CD4-positive, alpha-beta T cell treated with Interleukin-6 at 100 ng/mL for 8 hours (primary cell): ENCODE measurements around the gene FOSL2.
"Not testable (repeated sequence)": the region's sequence is repeated elsewhere in the genome, so short reads cannot be mapped to it uniquely, and the experiment has no call there.

Source experiments
- DNase-seq: peaks from one replicate; pipeline ENCODE4 v3.0.0-alpha.2; 2020; ENCODE audit warnings: mixed read lengths, low spot score

Gene FOSL2

GRCh38 chr2:28357055-28357454, 35.6 kb upstream of the FOSL2 start:
- DNase-seq, result no peak

GRCh38 chr2:28357948-28358667, 34.5 kb upstream of the FOSL2 start:
- no peak for DNase-seq

GRCh38 chr2:28358668-28359201, 33.9 kb upstream of the FOSL2 start:
- DNase-seq, result no peak

- DNase-seq, result peak; percentile 75
These were observed 33.2 kb upstream of the FOSL2 start for GRCh38 chr2:28359222-28360057.

GRCh38 chr2:28360058-28360717, 32.5 kb upstream of the FOSL2 start:
- no peak for DNase-seq

- no peak for DNase-seq
These were observed 31.9 kb upstream of the FOSL2 start for GRCh38 chr2:28360718-28361293.

GRCh38 chr2:28361991-28362710, 30.5 kb upstream of the FOSL2 start:
- no peak for DNase-seq

GRCh38 chr2:28362991-28363521, 29.6 kb upstream of the FOSL2 start:
- DNase-seq, result no peak

GRCh38 chr2:28363686-28364280, 28.9 kb upstream of the FOSL2 start:
- DNase-seq, result no peak

GRCh38 chr2:28364610-28365009, 28.0 kb upstream of the FOSL2 start:
- DNase-seq, result no peak

GRCh38 chr2:28365158-28365557, 27.5 kb upstream of the FOSL2 start:
- no peak for DNase-seq

GRCh38 chr2:28366149-28366495, 26.5 kb upstream of the FOSL2 start:
- DNase-seq, result no peak

GRCh38 chr2:28366496-28367282, 26.0 kb upstream of the FOSL2 start:
- peak; percentile 72 for DNase-seq

- DNase-seq, result no peak
These were observed 24.8 kb upstream of the FOSL2 start for GRCh38 chr2:28367667-28368356.

- DNase-seq, result no peak
These were observed 24.3 kb upstream of the FOSL2 start for GRCh38 chr2:28368357-28368798.

- DNase-seq, result no peak
These were observed 23.3 kb upstream of the FOSL2 start for GRCh38 chr2:28369358-28369757.

GRCh38 chr2:28370354-28370753, 22.3 kb upstream of the FOSL2 start:
- no peak for DNase-seq

GRCh38 chr2:28371728-28372127, 20.9 kb upstream of the FOSL2 start:
- not testable (repeated sequence) for DNase-seq

- DNase-seq, result no peak
These were observed 18.8 kb upstream of the FOSL2 start for GRCh38 chr2:28373854-28374253.
